KMS-11 (cell line): ENCODE measurements around the gene TAF6L.

ENCODE experiments used
- H2AFZ ChIP-seq: fragments of 200-600 bp; sonication (generic); 2 replicates; pipeline ENCODE4 v1.6.1; 2016; ENCODE audit warnings: antibody characterized with exemption, mixed run types, low read depth
- H3K27ac ChIP-seq: fragments of 200-600 bp; sonication (generic); 2 replicates; pipeline ENCODE4 v1.6.1; 2016; ENCODE audit warnings: mild to moderate bottlenecking, mixed run types
- H3K27me3 ChIP-seq: fragments of 200-600 bp; sonication (generic); 2 replicates; pipeline ENCODE4 v1.6.1; 2017; ENCODE audit warnings: mild to moderate bottlenecking, low read depth, mixed run types, moderate library complexity; ENCODE audit not compliant: insufficient read depth
- H3K36me3 ChIP-seq: fragments of 200-600 bp; sonication (generic); 2 replicates; pipeline ENCODE4 v1.6.1; 2017; ENCODE audit warnings: mild to moderate bottlenecking, mixed run types; ENCODE audit not compliant: insufficient read depth
- H3K4me1 ChIP-seq: fragments of 200-600 bp; sonication (generic); 2 replicates; pipeline ENCODE4 v1.6.1; 2016; ENCODE audit warnings: mild to moderate bottlenecking, low read depth, mixed run types; ENCODE audit not compliant: poor library complexity, severe bottlenecking
- H3K4me2 ChIP-seq: fragments of 200-600 bp; sonication (generic); 2 replicates; pipeline ENCODE4 v1.7.0; 2016; ENCODE audit warnings: mild to moderate bottlenecking, mixed run types
- H3K4me3 ChIP-seq: fragments of 200-600 bp; sonication (generic); IDR thresholded peaks from 2 replicates; pipeline ENCODE4 v1.6.1; 2017; ENCODE audit warnings: low read depth, low read length, mixed read lengths; ENCODE audit not compliant: insufficient read depth
- H3K79me2 ChIP-seq: fragments of 200-600 bp; sonication (generic); 2 replicates; pipeline ENCODE4 v1.6.1; 2016; ENCODE audit warnings: low read depth, mixed run types; ENCODE audit not compliant: insufficient read depth
- H3K9ac ChIP-seq: fragments of 200-600 bp; sonication (generic); 2 replicates; pipeline ENCODE4 v1.6.1; 2016; ENCODE audit warnings: mild to moderate bottlenecking, mixed run types
- H4K20me1 ChIP-seq: fragments of 200-600 bp; sonication (generic); 2 replicates; pipeline ENCODE4 v1.6.1; 2016; ENCODE audit warnings: mild to moderate bottlenecking, mixed run types; ENCODE audit not compliant: insufficient read depth
- CTCF ChIP-seq: fragments of 200-600 bp; sonication (generic); conservative IDR thresholded peaks from 2 replicates; pipeline ENCODE4 v1.6.1; 2017; ENCODE audit warnings: low read depth, mild to moderate bottlenecking, antibody characterized with exemption, low read length, moderate library complexity, mixed read lengths

Gene TAF6L

DNA sequence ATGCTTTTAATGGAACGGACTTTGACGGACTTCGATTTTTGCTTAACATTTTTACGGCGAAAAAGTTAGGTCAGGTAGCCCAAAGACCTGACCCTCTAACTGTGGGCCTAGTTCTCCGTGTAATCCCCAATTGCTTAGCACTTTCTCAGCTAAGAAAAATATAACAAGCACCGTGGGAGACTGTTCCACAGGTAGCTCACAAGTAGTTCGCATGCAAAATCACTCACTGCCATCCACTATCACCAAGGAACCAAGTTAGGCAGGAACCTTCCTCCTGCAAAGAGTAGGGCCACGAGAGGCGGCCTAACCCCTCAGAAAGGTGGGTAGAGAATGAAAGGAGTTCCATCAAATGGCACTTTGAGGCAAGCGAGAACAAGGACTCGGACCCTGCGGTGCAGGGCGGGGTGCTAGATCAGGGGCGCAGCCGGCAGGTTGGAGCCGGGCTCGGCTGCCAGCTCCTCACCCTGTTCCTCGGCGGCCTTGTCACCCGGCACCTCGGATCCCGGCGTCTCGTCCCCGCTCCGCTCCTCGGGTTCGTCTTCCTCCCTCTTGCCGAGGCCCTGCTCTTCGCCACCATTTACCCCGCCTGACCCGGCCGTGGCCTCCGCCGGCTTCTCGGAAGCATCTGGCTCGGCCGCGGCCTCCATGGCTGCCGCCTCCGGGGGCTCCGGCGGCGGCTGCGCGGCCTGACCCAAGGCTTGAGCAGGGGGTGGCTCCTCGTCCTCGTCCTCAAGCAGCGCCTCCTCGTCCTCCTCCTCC is 44.9 kb upstream of the TAF6L start:
- Histone ChIP-seq H3K9ac (peak overlapping the region; percentile 77), H3K4me2 (peak overlapping the region; percentile 98), H2AFZ (peak overlapping the region; percentile 36; the same call in 1 of the 2 replicates), H3K4me3 (peak overlapping the region; percentile 47), H3K27me3 (no peaks in the 10 kb centered on the region), H3K27ac (peak overlapping the region; percentile 89), H3K4me1 (peaks cover 34% of the 10 kb centered on the region), H3K79me2 (peaks cover 76% of the 10 kb centered on the region), H4K20me1 (peaks cover 16% of the 10 kb centered on the region; the same call in 1 of the 2 replicates), H3K36me3 (peaks cover 26% of the 10 kb centered on the region; the same call in 1 of the 2 replicates)
- TF ChIP-seq CTCF: no peak

- no peaks in the 10 kb centered on the region for H3K27me3 ChIP-seq
- no peak for TF ChIP-seq CTCF
- peaks cover 34% of the 10 kb centered on the region for H3K4me1 ChIP-seq
- H2AFZ ChIP-seq: peak overlapping the region; percentile 36; the same call in 1 of the 2 replicates
- peak overlapping the region; percentile 77 for H3K9ac ChIP-seq
- H3K36me3 ChIP-seq: peaks cover 21% of the 10 kb centered on the region; the same call in 1 of the 2 replicates
- H3K4me3 ChIP-seq: no peak overlapping the region
- H3K4me2 ChIP-seq: no peak overlapping the region; the same call in 1 of the 2 replicates
- peaks cover 71% of the 10 kb centered on the region for H3K79me2 ChIP-seq
- H3K27ac ChIP-seq: peak overlapping the region; percentile 89
- H4K20me1 ChIP-seq: peaks cover 16% of the 10 kb centered on the region; the same call in 1 of the 2 replicates
Measured at GRCh38 chr11:62726915-62727164, 44.4 kb upstream of the TAF6L start.

DNA sequence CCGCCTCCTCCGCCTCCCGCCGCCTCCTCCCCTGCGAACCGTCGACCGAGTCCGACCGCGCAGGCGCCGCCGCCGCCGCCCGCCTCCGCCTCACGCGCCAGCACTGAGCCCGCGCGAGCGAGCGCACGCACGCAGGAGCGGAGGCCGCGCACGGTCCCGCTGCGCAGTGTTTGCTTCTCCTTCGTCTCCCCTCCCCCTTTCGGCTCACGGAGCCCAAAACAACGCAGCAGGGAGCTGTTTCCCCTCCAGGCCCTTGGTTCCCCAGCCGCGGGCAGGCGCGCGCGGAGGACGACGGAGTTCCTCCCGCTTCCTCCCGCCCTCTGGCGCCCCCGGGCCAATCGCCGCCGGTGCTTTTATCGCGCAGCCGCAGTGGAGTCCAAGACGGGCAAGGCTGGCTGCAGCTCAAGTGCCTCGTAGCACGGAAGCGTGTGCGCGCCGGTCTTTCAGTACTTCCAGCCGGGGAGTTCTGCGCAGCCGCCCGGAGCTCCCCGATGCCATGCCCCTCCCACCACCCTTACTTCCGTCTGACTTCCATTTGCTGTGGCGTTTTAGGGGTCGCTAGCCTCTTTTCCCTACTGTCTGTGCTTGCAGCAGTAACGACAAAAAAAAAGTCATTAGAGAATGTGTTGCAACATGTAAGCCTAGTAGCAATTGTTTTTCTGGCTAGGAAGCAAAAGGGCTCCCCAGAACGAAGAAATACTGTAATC is 43.9 kb upstream of the TAF6L start, which contains the start of gene HNRNPUL2:
TSS of gene HNRNPUL2 (minus strand) at position 293 of the 707 bp plus-strand sequence. CDS start 301 bp downstream, outside the sequence.
- H3K9ac ChIP-seq: peak within 1 kb of the TSS; percentile 77
- H3K27ac ChIP-seq: peak within 1 kb of the TSS; percentile 89
- H4K20me1 ChIP-seq: peaks cover 16% of the 10 kb centered on the region; the same call in 1 of the 2 replicates
- peaks cover 66% of the 10 kb centered on the region for H3K79me2 ChIP-seq
- TF ChIP-seq CTCF: no peak
- H3K27me3 ChIP-seq: no peaks in the 10 kb centered on the region
- peak within 1 kb of the TSS; percentile 98 for H3K4me2 ChIP-seq
- H2AFZ ChIP-seq: peak within 1 kb of the TSS; percentile 70
- H3K4me3 ChIP-seq: no peak within 1 kb of the TSS
- peaks cover 35% of the 10 kb centered on the region for H3K4me1 ChIP-seq
- H3K36me3 ChIP-seq: peaks cover 17% of the 10 kb centered on the region; the same call in 1 of the 2 replicates

DNA sequence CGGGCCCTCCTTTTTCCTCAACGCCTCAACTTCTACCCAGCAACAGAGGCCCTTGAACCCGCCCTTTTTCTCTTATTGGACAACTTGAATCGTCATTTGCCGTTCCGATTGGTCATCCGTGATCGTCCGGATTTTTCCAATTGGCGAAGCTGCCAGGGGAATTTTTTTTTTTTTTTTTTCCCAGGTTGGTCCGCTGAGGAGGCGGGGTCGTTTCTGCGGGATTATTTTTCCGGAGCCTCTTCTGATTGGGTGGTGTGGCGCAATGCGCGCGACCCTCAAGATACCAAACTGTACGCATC is 43.4 kb upstream of the TAF6L start:
- no peak overlapping the region for H3K4me3 ChIP-seq
- peaks cover 12% of the 10 kb centered on the region; the same call in 1 of the 2 replicates for H3K36me3 ChIP-seq
- no peak for TF ChIP-seq CTCF
- H3K27ac ChIP-seq: peak overlapping the region; percentile 89
- H3K27me3 ChIP-seq: no peaks in the 10 kb centered on the region
- H4K20me1 ChIP-seq: peaks cover 16% of the 10 kb centered on the region; the same call in 1 of the 2 replicates
- peak overlapping the region; percentile 70 for H2AFZ ChIP-seq
- H3K79me2 ChIP-seq: peaks cover 61% of the 10 kb centered on the region
- peak overlapping the region; percentile 68 for H3K4me2 ChIP-seq
- H3K4me1 ChIP-seq: peaks cover 35% of the 10 kb centered on the region
- H3K9ac ChIP-seq: peak overlapping the region; percentile 77; the same call in 1 of the 2 replicates
